Stimulated activated CD4-positive, alpha-beta T cell treated with anti-CD3 and anti-CD28 coated beads, Interleukin-12 subunit alpha, Interleukin-12 subunit beta, amount 100 ng/mL, for 48 hours (primary cell): ENCODE measurements around the gene DNAJC24.
"Not testable (repeated sequence)": the region's sequence is repeated elsewhere in the genome, so short reads cannot be mapped to it uniquely, and the experiment has no call there.

Experiments
- DNase-seq, 3 donors: peaks; one replicate each; pipeline ENCODE4 v3.0.0-alpha.2; 2020; ENCODE audit warnings: low read depth in 2 of 3, low spot score in 1 of 3

The DNAJC24 gene, protein sequence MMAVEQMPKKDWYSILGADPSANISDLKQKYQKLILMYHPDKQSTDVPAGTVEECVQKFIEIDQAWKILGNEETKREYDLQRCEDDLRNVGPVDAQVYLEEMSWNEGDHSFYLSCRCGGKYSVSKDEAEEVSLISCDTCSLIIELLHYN

GRCh38 chr11:31369348-31370329 lies at the start of gene DNAJC24, which contains the start of gene DCDC1:
DNAJC24 (plus strand) TSS chr11:31369860; CDS start chr11:31370749, 889 bp downstream.
DCDC1 (minus strand) TSS chr11:31369739; CDS start chr11:31328280, 41,459 bp downstream.
- peak; percentile 84 to 92 (median 89) for DNase-seq

- not testable (repeated sequence) for DNase-seq
Measured at GRCh38 chr11:31321494-31321893, 48.2 kb upstream of the DNAJC24 start.

GRCh38 chr11:31323145-31323544 lies 46.5 kb upstream of the DNAJC24 start:
- no peak for DNase-seq

- DNase-seq: no peak
Measured at GRCh38 chr11:31325160-31325559, 44.5 kb upstream of the DNAJC24 start.

- no peak for DNase-seq
Measured at GRCh38 chr11:31326470-31327148, 43.1 kb upstream of the DNAJC24 start.

DNA sequence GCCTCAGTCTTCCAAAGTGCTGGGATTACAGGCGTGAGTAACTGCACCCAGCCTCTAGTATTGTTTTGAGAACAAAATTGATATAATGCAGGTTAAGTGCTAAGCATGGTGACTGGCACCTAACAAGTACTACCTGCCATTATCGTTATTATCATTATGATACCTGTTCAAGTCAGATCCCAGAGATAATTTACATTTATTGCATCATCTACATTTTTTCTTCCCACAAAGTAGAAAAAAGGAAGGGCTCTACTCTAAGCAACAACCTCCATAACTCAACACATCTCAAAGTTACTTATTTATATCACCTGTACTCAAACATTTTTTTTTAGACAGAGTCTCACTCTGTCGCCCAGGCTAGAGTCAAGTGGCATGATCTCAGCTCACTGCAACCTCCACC lies 42.2 kb upstream of the DNAJC24 start:
- no peak for DNase-seq

DNA sequence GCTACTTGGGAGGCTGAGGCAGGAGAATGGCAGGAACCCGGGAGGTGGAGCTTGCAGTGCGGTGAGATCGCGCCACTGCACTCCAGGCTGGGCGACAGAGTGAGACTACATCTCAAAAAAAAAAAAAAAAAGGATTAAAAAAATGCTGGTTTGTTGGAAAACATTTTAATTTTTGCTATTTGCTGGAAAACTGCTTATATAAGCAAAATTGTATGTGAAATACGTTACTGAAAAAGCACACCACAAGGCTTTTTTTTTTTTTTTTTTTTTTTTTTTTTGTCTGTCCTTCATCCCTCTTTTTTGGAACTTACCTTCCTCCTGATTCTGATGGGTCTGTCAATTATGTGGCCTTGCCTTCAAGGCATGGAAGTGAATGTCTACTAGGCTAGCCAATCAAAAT lies 41.0 kb upstream of the DNAJC24 start:
- DNase-seq: no peak

DNA sequence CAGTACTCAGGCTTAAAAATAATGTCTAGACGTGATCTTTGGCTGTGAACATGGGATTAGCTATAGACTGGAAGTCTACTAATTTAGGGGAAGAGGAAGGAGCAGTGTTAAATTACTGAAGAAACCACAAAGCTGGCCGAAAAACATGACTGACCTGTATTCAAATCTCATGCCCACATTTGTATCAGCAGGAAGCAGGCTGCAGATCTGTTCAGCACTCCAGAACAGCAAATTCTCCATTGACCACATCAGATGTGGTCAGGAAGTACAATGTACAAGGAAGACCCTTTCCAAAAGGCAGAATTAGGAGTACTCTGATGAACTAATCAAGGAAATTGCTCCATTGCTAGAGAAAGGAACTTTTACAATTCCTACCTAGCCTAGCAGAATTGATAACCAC lies 31.9 kb upstream of the DNAJC24 start:
- no peak for DNase-seq

DNA sequence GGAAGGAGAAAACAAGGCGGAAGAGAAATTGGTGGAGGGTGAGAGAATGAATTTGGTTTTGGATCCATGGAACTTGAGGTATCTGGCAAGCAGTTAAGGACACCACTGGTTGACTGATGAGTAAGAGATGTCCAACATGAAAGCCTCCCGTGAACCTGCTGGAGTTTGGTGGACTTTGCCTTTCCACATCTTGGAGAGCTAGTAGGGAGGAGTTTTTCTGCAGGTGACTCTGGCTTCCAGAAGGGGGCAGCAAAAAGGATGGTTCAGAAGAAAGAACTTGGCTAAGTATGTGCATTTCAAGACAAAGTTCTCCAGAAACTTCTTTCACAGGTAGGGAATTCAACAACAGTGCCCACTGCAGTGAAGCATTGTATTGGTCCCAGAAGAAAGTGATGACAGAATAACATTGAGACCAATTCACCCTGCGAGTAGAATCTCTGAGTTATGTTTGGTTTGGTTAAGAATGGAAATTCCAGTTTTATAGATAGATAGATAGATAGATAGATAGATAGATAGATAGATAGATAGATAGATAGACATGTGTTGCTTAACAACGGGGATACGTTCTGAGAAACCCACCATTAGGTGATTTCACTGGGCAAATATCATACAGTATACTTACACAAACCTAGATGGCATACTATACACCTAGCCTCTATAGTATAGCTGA lies 28.6 kb upstream of the DNAJC24 start:
- DNase-seq: peak in 2 of 3 donors; percentile 0 to 5

DNA sequence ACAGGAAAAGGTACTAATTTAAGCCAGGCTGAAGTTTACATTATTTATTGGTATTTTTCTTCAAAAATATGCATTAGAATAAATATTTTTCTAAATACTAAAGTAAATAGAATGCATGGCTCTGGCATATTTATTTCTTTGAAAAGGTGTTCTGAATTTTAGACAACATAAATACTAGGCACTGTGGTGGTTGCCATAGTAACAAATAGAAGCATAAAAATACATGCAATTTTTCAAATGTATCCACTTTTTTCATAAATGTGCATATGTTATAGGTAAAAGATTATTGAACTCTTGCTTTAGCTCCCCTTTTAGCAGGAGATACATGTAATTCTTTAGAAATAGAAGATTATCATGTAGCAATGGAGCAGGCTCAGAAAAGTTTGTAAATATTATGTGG lies 18.5 kb upstream of the DNAJC24 start:
- DNase-seq: no peak

GRCh38 chr11:31355131-31355530 lies 14.5 kb upstream of the DNAJC24 start:
- no peak for DNase-seq

- DNase-seq: no peak
Measured at GRCh38 chr11:31355817-31356216, 13.8 kb upstream of the DNAJC24 start.

GRCh38 chr11:31361743-31362142 lies 7.9 kb upstream of the DNAJC24 start:
- no peak for DNase-seq

DNA sequence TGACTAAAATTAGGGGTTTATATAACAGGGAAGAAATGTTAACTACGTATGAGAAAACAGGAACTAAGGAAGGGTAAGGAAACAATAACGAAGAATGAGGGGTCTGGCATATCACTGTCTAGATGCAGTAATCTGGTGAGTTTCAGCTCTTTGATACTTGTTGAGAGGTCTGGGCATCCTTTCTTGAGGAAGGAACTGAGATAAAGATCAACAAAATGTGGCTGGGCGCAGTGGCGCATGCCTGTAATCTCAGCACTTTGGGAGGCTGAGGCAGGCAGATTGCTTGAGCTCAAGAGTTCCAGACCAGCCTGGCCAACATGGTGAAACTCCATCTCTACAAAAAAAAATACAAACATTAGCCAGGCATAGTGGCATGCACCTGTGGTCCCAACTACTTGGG lies 2.9 kb upstream of the DNAJC24 start:
- DNase-seq: no peak

GRCh38 chr11:31375879-31376278 lies 6.2 kb downstream of the DNAJC24 start:
- no peak for DNase-seq

GRCh38 chr11:31383116-31383515 lies 13.5 kb downstream of the DNAJC24 start:
- no peak for DNase-seq

DNA sequence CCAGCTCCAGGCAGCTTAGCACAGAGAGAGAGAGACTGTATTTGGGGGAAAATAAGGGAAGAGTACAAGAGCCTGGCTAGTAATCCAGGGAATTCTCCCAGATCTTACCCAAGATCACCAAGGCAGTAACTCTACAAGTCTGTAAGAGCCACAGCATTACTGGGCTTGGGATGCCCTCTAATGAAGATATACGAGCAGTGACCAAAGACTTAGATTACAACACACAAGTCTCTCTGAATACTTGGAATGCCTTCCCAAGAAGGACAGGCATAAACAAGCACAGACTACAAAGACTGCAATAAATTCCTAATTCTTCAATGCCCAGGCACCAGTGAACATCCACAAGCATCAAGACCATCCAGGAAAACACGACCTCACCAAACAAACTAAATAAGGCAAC lies 17.7 kb downstream of the DNAJC24 start:
- DNase-seq: no peak

- DNase-seq: no peak
Measured at GRCh38 chr11:31397239-31397834, 27.7 kb downstream of the DNAJC24 start.

DNA sequence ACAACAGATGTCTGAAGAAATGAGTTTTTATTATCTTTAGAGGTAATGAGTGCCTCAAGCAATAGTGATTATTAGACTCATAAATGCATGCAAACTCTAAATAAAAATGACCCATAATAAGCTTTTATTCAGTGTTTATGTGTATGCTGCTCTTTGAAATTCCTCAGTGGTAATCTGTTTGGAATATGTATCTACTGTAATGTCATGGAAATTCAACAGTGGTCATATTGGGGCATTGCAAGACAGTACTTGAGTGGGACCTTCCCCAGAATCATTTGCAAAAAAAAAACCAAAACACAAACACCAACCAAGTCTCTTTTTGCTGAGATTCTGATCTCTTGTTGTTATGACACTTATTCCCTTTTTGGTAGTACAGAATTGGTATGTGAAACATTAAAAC lies 35.0 kb downstream of the DNAJC24 start:
- no peak for DNase-seq

DNA sequence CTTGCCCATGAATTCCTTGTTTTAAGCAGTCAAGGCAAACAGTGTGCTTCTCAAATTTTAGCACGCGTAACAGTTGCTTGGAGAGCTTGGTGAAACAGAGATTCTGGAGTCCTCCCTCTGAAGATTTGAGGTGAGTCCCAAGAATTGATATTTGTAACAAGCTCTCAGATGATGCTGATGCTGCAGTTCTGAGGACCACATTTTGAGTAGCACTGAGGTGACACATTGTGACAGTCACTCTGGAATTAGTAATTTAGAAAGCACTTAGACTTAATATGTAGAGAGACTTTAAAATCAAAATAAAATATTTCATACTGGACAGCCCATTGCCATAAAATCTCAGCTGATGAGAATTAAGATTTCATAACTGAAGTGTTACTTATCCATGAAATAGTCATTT lies 38.5 kb downstream of the DNAJC24 start:
- DNase-seq: no peak

DNA sequence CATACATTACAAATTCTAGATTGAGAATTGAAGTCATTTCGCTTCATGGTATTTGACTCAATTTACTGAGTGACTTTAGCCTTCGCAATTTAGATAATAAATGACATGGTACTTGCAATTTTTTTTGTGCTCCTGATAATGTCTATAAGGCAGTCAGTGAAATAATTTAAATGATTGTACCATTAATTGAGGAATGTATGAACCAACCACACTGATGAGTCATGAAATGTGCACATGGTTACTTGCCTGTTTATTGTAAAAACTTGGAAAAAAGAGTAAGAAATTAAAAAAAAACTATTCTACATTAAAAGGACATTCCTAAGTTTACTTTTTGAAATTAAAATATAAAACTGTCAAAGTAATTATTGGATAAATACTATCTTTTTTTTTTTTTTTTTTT lies 43.3 kb downstream of the DNAJC24 start:
- DNase-seq: no peak
